Colonic mucosa (tissue), 4 donors: ENCODE results near the gene EEA1. TPM values are rescaled to one million over a fixed set of nuclear protein-coding genes. Genes with fewer than 3 reads are reported as not detected.
"Not testable (repeated sequence)": the region's sequence is repeated elsewhere in the genome, so short reads cannot be mapped to it uniquely, and the experiment has no call there.

Experiments used
- DNase-seq: peaks from one replicate; pipeline ENCODE4 v3.0.0-alpha.2; 2020
- H3K27ac ChIP-seq: fragments of 200-600 bp; one replicate; pipeline ENCODE4 v1.8.0; 2021
- H3K27me3 ChIP-seq: fragments of 200-600 bp; one replicate; pipeline ENCODE4 v1.8.0; 2021
- H3K36me3 ChIP-seq: fragments of 200-600 bp; one replicate; pipeline ENCODE4 v1.8.0; 2021
- H3K4me1 ChIP-seq: fragments of 200-600 bp; one replicate; pipeline ENCODE4 v1.8.0; 2021; ENCODE audit warnings: mild to moderate bottlenecking
- H3K4me3 ChIP-seq: fragments of 200-600 bp; one replicate; pipeline ENCODE4 v1.8.0; 2021
- H3K9ac ChIP-seq, 2 donors: one replicate each; pipeline ENCODE4 v1.7.0; 2013; ENCODE audit warnings: control low read depth in 2 of 2, low read depth in 2 of 2, low read length in 2 of 2
- H3K9me3 ChIP-seq: fragments of 200-600 bp; one replicate; pipeline ENCODE4 v1.8.0; 2021
- CTCF ChIP-seq: fragments of 200-600 bp; IDR thresholded peaks from one replicate; pipeline ENCODE4 v1.8.0; 2022; ENCODE audit warnings: antibody characterized with exemption, mild to moderate bottlenecking
- intact Hi-C: fragments of 100-400 bp; cut with DNase I; formaldehyde crosslinking; loops from one replicate; pipeline ENCODE4 v1.14.1; 2022
- total RNA-seq, 2 donors: library from RNA; stranded (reverse); fragmentation: NEBNext Ultra II Directional in 1 of 2; extraction: Animal tissue kit (Norgen Biotek cat#: 25700) in 1 of 2; gene quantifications; one replicate each; pipeline ENCODE4 v1.2.1, GENCODE V29; 2021
- donor health status: healthy.
- donor health status: DM: no; HTN: no; CAD: no.
- donor health status: DM: no; HTN: no; CAD: no.

The EEA1 gene
- total RNA-seq, 2 donors from 2014 or later: 23.0 to 38.7 TPM

- Histone ChIP-seq H3K27me3 (no peaks in the 10 kb centered on the region), H3K9ac (no peak overlapping the region), H3K27ac (no peak overlapping the region), H3K9me3 (no peaks in the 10 kb centered on the region), H3K4me3 (no peak overlapping the region), H3K36me3 (no peaks in the 10 kb centered on the region), H3K4me1 (no peaks in the 10 kb centered on the region)
- intact Hi-C loops: no loop called here
- DNase-seq: no peak
- TF ChIP-seq CTCF: no peak
Observed at GRCh38 chr12:92756898-92757596, 172.0 kb downstream of the EEA1 start.

GRCh38 chr12:92753976-92754885 lies 174.9 kb downstream of the EEA1 start:
- intact Hi-C loops: no loop called here
- no peak overlapping the region for H3K4me3 ChIP-seq
- no peak overlapping the region for H3K27ac ChIP-seq
- no peaks in the 10 kb centered on the region for H3K27me3 ChIP-seq
- no peaks in the 10 kb centered on the region for H3K9me3 ChIP-seq
- no peak for DNase-seq
- no peaks in the 10 kb centered on the region for H3K36me3 ChIP-seq
- TF ChIP-seq CTCF: no peak
- H3K9ac ChIP-seq: no peak overlapping the region
- H3K4me1 ChIP-seq: no peaks in the 10 kb centered on the region

GRCh38 chr12:92749691-92750090 lies 179.4 kb downstream of the EEA1 start:
- H3K9ac ChIP-seq, H3K36me3 ChIP-seq, H3K27me3 ChIP-seq, H3K9me3 ChIP-seq, H3K27ac ChIP-seq, H3K4me1 ChIP-seq, intact Hi-C loops, H3K4me3 ChIP-seq, DNase-seq: not testable (repeated sequence)

GRCh38 chr12:92747151-92747550 lies 181.9 kb downstream of the EEA1 start:
- Histone ChIP-seq H3K27me3 (no peaks in the 10 kb centered on the region), H3K9ac (no peak overlapping the region), H3K4me3 (no peak overlapping the region), H3K9me3 (no peaks in the 10 kb centered on the region), H3K27ac (no peak overlapping the region), H3K4me1 (no peaks in the 10 kb centered on the region), H3K36me3 (no peaks in the 10 kb centered on the region)
- TF ChIP-seq CTCF: no peak
- intact Hi-C loops: no loop called here
- no peak for DNase-seq

GRCh38 chr12:92745856-92746550 lies 183.1 kb downstream of the EEA1 start:
- TF ChIP-seq CTCF: no peak
- intact Hi-C loops: no loop called here
- Histone ChIP-seq H3K27me3 (no peaks in the 10 kb centered on the region), H3K4me1 (no peaks in the 10 kb centered on the region), H3K9ac (no peak overlapping the region), H3K36me3 (no peaks in the 10 kb centered on the region), H3K9me3 (no peaks in the 10 kb centered on the region), H3K4me3 (no peak overlapping the region), H3K27ac (no peak overlapping the region)
- DNase-seq: peak; percentile 48
